WTC11 (cell line): ENCODE results near the gene MRGPRF. TPM values are rescaled to one million over a fixed set of nuclear protein-coding genes. Genes with fewer than 3 reads are reported as not detected.
A peak's percentile ranks its signal among the peaks of the same experiment; 100 is the strongest.
"Not testable (repeated sequence)": the region's sequence is repeated elsewhere in the genome, so short reads cannot be mapped to it uniquely, and the experiment has no call there.

ENCODE experiments used
- ATAC-seq: fragments of 200-7000 bp; cut with Tn5 transposase; 2 replicates; pipeline ENCODE4 v1.10.0; 2021; ENCODE audit warnings: mild to moderate bottlenecking, moderate library complexity
- CTCF ChIA-PET: fragments of 300-600 bp; sonication (Branson Sonifier 250); formaldehyde crosslinking; loops from one replicate; lab custom pipeline; 2021; ENCODE audit warnings: antibody characterized with exemption; lab: Charles Lee
- POLR2A ChIA-PET: fragments of 350-600 bp; sonication (Branson Sonifier 250); formaldehyde crosslinking; loops from one replicate; lab custom pipeline; 2021; ENCODE audit warnings: antibody characterized with exemption; lab: Charles Lee
- DNase-seq: peaks from one replicate; pipeline ENCODE4 v3.0.0; 2021; ENCODE audit warnings: low spot score
- H3K27ac Mint-ChIP-seq: 2 replicates; pipeline ENCODE4 v1.8.0; 2021; ENCODE audit warnings: mixed read lengths
- H3K27me3 Mint-ChIP-seq: 2 replicates; pipeline ENCODE4 v1.8.0; 2021; ENCODE audit warnings: low read depth, mild to moderate bottlenecking, moderate library complexity, mixed read lengths
- H3K36me3 Mint-ChIP-seq: 2 replicates; pipeline ENCODE4 v1.8.0; 2021; ENCODE audit warnings: mixed read lengths
- H3K4me1 Mint-ChIP-seq: 2 replicates; pipeline ENCODE4 v1.8.0; 2022; ENCODE audit warnings: mixed read lengths
- H3K4me3 Mint-ChIP-seq: 2 replicates; pipeline ENCODE4 v1.8.0; 2021; ENCODE audit warnings: mild to moderate bottlenecking, moderate library complexity, mixed read lengths
- H3K9me3 Mint-ChIP-seq: 2 replicates; pipeline ENCODE4 v1.8.0; 2021; ENCODE audit warnings: mixed read lengths
- AFF4 ChIP-seq: sonication (generic); formaldehyde crosslinking; IDR thresholded peaks from 2 replicates; pipeline ENCODE4 v1.8.1; 2023; ENCODE audit warnings: mild to moderate bottlenecking, missing genetic modification reagents, borderline replicate concordance
- ESRRA ChIP-seq: sonication (generic); formaldehyde crosslinking; IDR thresholded peaks from 2 replicates; pipeline ENCODE4 v1.8.1; 2022; ENCODE audit warnings: mild to moderate bottlenecking, missing genetic modification reagents, borderline replicate concordance
- KAT7 ChIP-seq: sonication (generic); formaldehyde crosslinking; IDR thresholded peaks from 2 replicates; pipeline ENCODE4 v1.8.1; 2023; ENCODE audit warnings: missing genetic modification reagents, mild to moderate bottlenecking, borderline replicate concordance
- NR3C1 ChIP-seq: sonication (generic); formaldehyde crosslinking; conservative IDR thresholded peaks from 2 replicates; pipeline ENCODE4 v1.8.1; 2023; ENCODE audit warnings: low read depth, mild to moderate bottlenecking, missing genetic modification reagents
- RELA ChIP-seq: sonication (generic); formaldehyde crosslinking; IDR thresholded peaks from 2 replicates; pipeline ENCODE4 v1.8.1; 2022; ENCODE audit warnings: missing genetic modification reagents, mild to moderate bottlenecking, borderline replicate concordance
- ZNF138 ChIP-seq: sonication (generic); formaldehyde crosslinking; conservative IDR thresholded peaks from 2 replicates; pipeline ENCODE4 v1.8.1; 2022; ENCODE audit warnings: mild to moderate bottlenecking, moderate library complexity, missing genetic modification reagents
- ZNF263 ChIP-seq: sonication (generic); formaldehyde crosslinking; IDR thresholded peaks from 2 replicates; pipeline ENCODE4 v1.8.1; 2022; ENCODE audit warnings: low read depth, mild to moderate bottlenecking, moderate library complexity, missing genetic modification reagents
- total RNA-seq: library from RNA; stranded (reverse); gene quantifications from 3 replicates; pipeline ENCODE4 v1.2.3, GENCODE V29; 2021
- TF ChIP-seq, protein P1 (sequence below): sonication (generic); formaldehyde crosslinking; IDR thresholded peaks from 2 replicates; pipeline ENCODE4 v1.8.0; 2022; ENCODE audit warnings: mild to moderate bottlenecking, missing genetic modification reagents
- TF ChIP-seq, protein P2 (sequence below): sonication (generic); formaldehyde crosslinking; IDR thresholded peaks from 2 replicates; pipeline ENCODE4 v1.8.0; 2022; ENCODE audit warnings: missing genetic modification reagents

MRGPRF gene
- total RNA-seq, 1 experiment from 2014 or later, result 3.8 TPM

DNA sequence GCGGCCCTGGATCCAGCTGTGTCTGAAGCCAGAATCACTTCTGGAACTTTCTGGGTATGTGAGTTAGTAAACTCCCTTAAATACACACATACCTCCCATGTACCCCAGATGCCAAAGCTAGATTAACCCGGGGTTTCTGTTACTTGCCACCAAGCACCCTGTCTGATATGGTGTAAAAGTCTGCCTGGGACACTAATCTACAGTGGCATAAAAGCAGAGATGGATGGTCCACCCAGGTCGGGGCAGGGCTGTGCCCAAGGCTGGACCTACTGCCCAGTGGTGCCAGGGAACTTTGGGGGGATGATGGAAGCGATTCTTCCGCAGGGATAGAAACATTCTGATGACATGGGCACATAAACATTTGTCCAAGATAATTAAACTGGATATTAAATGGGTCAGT is 12.7 kb downstream of the MRGPRF start:
- H3K4me1 Mint-ChIP-seq, result peaks cover 3% of the 10 kb centered on the region; the same call in 1 of the 2 replicates
- H3K36me3 Mint-ChIP-seq, result no peaks in the 10 kb centered on the region
- H3K27ac Mint-ChIP-seq, result no peak overlapping the region
- no peaks in the 10 kb centered on the region for H3K9me3 Mint-ChIP-seq
- DNase-seq, result peak; percentile 1
- CTCF ChIA-PET, result interaction anchor here (0.8 to 3.2 kb wide), 4 partner anchors 10 to 110 kb away, joined by 3 to 14 read pairs (median 4); partner anchors contain the start of gene TPCN2
- no peak overlapping the region for H3K4me3 Mint-ChIP-seq
- ATAC-seq, result no peak
- TF ChIP-seq, protein P1, sequence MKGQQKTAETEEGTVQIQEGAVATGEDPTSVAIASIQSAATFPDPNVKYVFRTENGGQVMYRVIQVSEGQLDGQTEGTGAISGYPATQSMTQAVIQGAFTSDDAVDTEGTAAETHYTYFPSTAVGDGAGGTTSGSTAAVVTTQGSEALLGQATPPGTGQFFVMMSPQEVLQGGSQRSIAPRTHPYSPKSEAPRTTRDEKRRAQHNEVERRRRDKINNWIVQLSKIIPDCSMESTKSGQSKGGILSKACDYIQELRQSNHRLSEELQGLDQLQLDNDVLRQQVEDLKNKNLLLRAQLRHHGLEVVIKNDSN (CRISPR knock-in tag), result no peak
- no peaks in the 10 kb centered on the region for H3K27me3 Mint-ChIP-seq
- POLR2A ChIA-PET, result no interaction called here

- ATAC-seq, H3K27ac Mint-ChIP-seq, H3K4me3 Mint-ChIP-seq, H3K4me1 Mint-ChIP-seq, H3K9me3 Mint-ChIP-seq, H3K36me3 Mint-ChIP-seq, POLR2A ChIA-PET, H3K27me3 Mint-ChIP-seq: not testable (repeated sequence)
- CTCF ChIA-PET, result interaction anchor here (0.8 to 1.6 kb wide), 3 partner anchors 11 to 110 kb away, joined by 3 to 5 read pairs (median 3); partner anchors contain the start of gene TPCN2
- peak; percentile 1 for DNase-seq
Measured at GRCh38 chr11:68999748-69000355, 13.2 kb downstream of the MRGPRF start.

GRCh38 chr11:68999093-68999747 is 13.8 kb downstream of the MRGPRF start:
- ChIA-PET CTCF (interaction anchor here (0.8 to 0.9 kb wide), 3 partner anchors 14 to 109 kb away, joined by 3 read pairs; partner anchors contain the start of genes MRGPRF and TPCN2), POLR2A (interaction anchor here (1.3 kb wide), 1 partner anchor 12 kb away, joined by 3 read pairs; no protein-coding TSS in a partner anchor)
- no peaks in the 10 kb centered on the region for H3K27me3 Mint-ChIP-seq
- ATAC-seq (no peak), DNase-seq (no peak)
- peak overlapping the region; percentile 30; the same call in 1 of the 2 replicates for H3K27ac Mint-ChIP-seq
- no peak overlapping the region for H3K4me3 Mint-ChIP-seq
- no peaks in the 10 kb centered on the region for H3K36me3 Mint-ChIP-seq
- H3K4me1 Mint-ChIP-seq, result peaks cover 3% of the 10 kb centered on the region; the same call in 1 of the 2 replicates
- no peaks in the 10 kb centered on the region for H3K9me3 Mint-ChIP-seq
- TF ChIP-seq ESRRA (CRISPR knock-in tag), result no peak
- no peak for TF ChIP-seq KAT7 (CRISPR knock-in tag)
- no peak for TF ChIP-seq AFF4 (CRISPR knock-in tag)
- TF ChIP-seq RELA, result no peak
- no peak for TF ChIP-seq NR3C1
- no peak for TF ChIP-seq ZNF263
- TF ChIP-seq, protein P2, sequence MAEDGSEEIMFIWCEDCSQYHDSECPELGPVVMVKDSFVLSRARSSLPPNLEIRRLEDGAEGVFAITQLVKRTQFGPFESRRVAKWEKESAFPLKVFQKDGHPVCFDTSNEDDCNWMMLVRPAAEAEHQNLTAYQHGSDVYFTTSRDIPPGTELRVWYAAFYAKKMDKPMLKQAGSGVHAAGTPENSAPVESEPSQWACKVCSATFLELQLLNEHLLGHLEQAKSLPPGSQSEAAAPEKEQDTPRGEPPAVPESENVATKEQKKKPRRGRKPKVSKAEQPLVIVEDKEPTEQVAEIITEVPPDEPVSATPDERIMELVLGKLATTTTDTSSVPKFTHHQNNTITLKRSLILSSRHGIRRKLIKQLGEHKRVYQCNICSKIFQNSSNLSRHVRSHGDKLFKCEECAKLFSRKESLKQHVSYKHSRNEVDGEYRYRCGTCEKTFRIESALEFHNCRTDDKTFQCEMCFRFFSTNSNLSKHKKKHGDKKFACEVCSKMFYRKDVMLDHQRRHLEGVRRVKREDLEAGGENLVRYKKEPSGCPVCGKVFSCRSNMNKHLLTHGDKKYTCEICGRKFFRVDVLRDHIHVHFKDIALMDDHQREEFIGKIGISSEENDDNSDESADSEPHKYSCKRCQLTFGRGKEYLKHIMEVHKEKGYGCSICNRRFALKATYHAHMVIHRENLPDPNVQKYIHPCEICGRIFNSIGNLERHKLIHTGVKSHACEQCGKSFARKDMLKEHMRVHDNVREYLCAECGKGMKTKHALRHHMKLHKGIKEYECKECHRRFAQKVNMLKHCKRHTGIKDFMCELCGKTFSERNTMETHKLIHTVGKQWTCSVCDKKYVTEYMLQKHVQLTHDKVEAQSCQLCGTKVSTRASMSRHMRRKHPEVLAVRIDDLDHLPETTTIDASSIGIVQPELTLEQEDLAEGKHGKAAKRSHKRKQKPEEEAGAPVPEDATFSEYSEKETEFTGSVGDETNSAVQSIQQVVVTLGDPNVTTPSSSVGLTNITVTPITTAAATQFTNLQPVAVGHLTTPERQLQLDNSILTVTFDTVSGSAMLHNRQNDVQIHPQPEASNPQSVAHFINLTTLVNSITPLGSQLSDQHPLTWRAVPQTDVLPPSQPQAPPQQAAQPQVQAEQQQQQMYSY (CRISPR knock-in tag), result no peak
- no peak for TF ChIP-seq ZNF138
